ENCODE data around the gene MPDU1. TPM values are rescaled to one million over a fixed set of nuclear protein-coding genes. Genes with fewer than 3 reads are reported as not detected.

Gene MPDU1
- total RNA-seq, 2 experiments from 2014 or later: 51.7 to 77.0 TPM

DNA sequence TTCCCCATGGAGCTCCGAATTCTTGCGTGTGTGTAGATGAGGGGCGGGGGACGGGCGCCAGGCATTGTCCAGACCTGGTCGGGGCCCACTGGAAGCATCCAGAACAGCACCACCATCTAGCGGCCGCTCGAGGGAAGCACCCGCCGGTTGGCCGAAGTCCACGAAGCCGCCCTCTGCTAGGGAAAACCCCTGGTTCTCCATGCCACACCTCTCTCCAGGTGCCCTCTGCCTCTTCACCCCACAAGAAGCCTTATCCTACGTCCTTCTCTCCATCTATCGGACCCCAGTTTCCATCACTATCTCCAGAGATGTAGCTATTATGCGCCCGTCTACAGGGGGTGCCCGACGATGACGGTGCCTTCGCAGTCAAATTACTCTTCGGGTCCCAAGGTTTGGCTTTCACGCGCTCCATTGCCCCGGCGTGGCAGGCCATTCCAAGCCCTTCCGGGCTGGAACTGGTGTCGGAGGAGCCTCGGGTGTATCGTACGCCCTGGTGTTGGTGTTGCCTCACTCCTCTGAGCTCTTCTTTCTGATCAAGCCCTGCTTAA, 22.6 kb upstream of the MPDU1 start:
- Mint-ChIP-seq H3K9me3 (ENCODE audit: low read depth) (no peaks in the 10 kb centered on the region), H3K36me3 (ENCODE audit: low read depth) (peaks cover 22% of the 10 kb centered on the region), H3K27me3 (no peaks in the 10 kb centered on the region), H3K27ac (peak overlapping the region; percentile 87), H3K4me1 (peaks cover 46% of the 10 kb centered on the region), H3K4me3 (peak overlapping the region; percentile 79)
- peak; percentile 75 for ATAC-seq
- intact Hi-C loops (cut with DNase I, micrococcal nuclease): loop anchor here (1.0 to 2.0 kb wide), 19 partner anchors 11 to 309 kb away; partner anchors contain the start of genes EIF5A (in 1 of the 2), ELP5 (in 1 of the 2), MPDU1 (in 1 of the 2) and NEURL4 (in 1 of the 2)
- ChIA-PET CTCF (interaction anchor here (0.6 to 3.1 kb wide), 47 partner anchors 9 to 517 kb away, joined by 3 to 70 read pairs (median 6); partner anchors contain the start of genes CD68, FXR2, MPDU1 and SAT2), POLR2A (interaction anchor here (0.6 to 1.5 kb wide), 8 partner anchors 11 to 204 kb away, joined by 3 to 5 read pairs (median 4); partner anchors contain the start of genes MPDU1 and POLR2A)
- peak; percentile 92 for DNase-seq

- H3K4me1 Mint-ChIP-seq: peaks cover 46% of the 10 kb centered on the region
- peak within 1 kb of the TSS; percentile 90 for H3K27ac Mint-ChIP-seq
- peak within 1 kb of the TSS; percentile 79 for H3K4me3 Mint-ChIP-seq
- H3K36me3 Mint-ChIP-seq (ENCODE audit: low read depth): peaks cover 26% of the 10 kb centered on the region
- ChIA-PET CTCF (interaction anchor here (0.6 to 3.1 kb wide), 25 partner anchors 9 to 207 kb away, joined by 3 to 70 read pairs (median 7); partner anchors contain the start of genes CD68, MPDU1, TMEM95 and TP53), POLR2A (interaction anchor here (1.3 kb wide), 1 partner anchor 22 kb away, joined by 5 read pairs; the partner anchor contains the start of gene MPDU1)
- peak; percentile 86 for ATAC-seq
- peak; percentile 95 for DNase-seq
- intact Hi-C loops (cut with DNase I, micrococcal nuclease): loop anchor here (1.0 to 2.0 kb wide), 19 partner anchors 11 to 309 kb away; partner anchors contain the start of genes EIF5A (in 1 of the 2), ELP5 (in 1 of the 2), MPDU1 (in 1 of the 2) and NEURL4 (in 1 of the 2)
- H3K27me3 Mint-ChIP-seq: no peaks in the 10 kb centered on the region
- H3K9me3 Mint-ChIP-seq (ENCODE audit: low read depth): no peaks in the 10 kb centered on the region
Observed at GRCh38 chr17:7561589-7562207, 22.0 kb upstream of the MPDU1 start, which contains the start of gene SENP3. TSS of gene SENP3 (plus strand) at chr17:7561919. CDS start at chr17:7563077, 1,158 bp downstream.

- peaks cover 30% of the 10 kb centered on the region for H3K36me3 Mint-ChIP-seq (ENCODE audit: low read depth)
- H3K4me1 Mint-ChIP-seq: peaks cover 46% of the 10 kb centered on the region
- intact Hi-C loops (cut with DNase I, micrococcal nuclease): no loop called here
- H3K4me3 Mint-ChIP-seq: peak overlapping the region; percentile 79
- POLR2A ChIA-PET: interaction anchor here (0.6 kb wide), 2 partner anchors 125 to 246 kb away, joined by 3 read pairs; no protein-coding TSS in a partner anchor
- no peaks in the 10 kb centered on the region for H3K27me3 Mint-ChIP-seq
- DNase-seq (peak; percentile 49), ATAC-seq (peak; percentile 7)
- CTCF ChIA-PET: interaction anchor here (0.6 to 3.1 kb wide), 5 partner anchors 8 to 110 kb away, joined by 3 to 26 read pairs (median 6); no protein-coding TSS in a partner anchor
- H3K9me3 Mint-ChIP-seq (ENCODE audit: low read depth): no peaks in the 10 kb centered on the region
- H3K27ac Mint-ChIP-seq: peak overlapping the region; percentile 90
Observed at GRCh38 chr17:7562208-7562605, 21.4 kb upstream of the MPDU1 start.

DNA sequence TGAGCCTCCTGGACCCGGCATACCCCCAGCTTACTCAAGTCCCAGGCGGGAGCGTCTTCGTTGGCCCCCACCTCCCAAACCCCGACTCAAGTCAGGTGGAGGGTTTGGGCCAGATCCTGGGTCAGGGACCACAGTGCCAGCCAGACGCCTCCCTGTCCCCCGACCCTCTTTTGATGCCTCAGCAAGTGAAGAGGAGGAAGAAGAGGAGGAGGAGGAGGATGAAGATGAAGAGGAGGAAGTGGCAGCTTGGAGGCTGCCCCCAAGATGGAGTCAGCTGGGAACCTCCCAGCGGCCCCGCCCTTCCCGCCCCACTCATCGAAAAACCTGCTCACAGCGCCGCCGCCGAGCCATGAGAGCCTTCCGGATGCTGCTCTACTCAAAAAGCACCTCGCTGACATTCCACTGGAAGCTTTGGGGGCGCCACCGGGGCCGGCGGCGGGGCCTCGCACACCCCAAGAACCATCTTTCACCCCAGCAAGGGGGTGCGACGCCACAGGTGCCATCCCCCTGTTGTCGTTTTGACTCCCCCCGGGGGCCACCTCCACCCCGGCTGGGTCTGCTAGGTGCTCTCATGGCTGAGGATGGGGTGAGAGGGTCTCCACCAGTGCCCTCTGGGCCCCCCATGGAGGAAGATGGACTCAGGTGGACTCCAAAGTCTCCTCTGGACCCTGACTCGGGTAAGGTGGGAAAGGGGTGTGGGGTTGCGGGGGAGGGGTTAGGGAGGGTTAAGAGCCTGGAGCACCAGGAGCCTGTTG, 20.4 kb upstream of the MPDU1 start:
- H3K27ac Mint-ChIP-seq: peak overlapping the region; percentile 90
- ATAC-seq (no peak), DNase-seq (no peak)
- ChIA-PET CTCF (no interaction called here), POLR2A (interaction anchor here (0.8 kb wide), 1 partner anchor 13 kb away, joined by 3 read pairs; no protein-coding TSS in a partner anchor)
- intact Hi-C loops (cut with DNase I, micrococcal nuclease): no loop called here
- H3K9me3 Mint-ChIP-seq (ENCODE audit: low read depth): no peaks in the 10 kb centered on the region
- no peaks in the 10 kb centered on the region for H3K27me3 Mint-ChIP-seq
- peaks cover 44% of the 10 kb centered on the region for H3K4me1 Mint-ChIP-seq
- peaks cover 35% of the 10 kb centered on the region for H3K36me3 Mint-ChIP-seq (ENCODE audit: low read depth)
- H3K4me3 Mint-ChIP-seq: peak overlapping the region; percentile 79

GRCh38 chr17:7569571-7569970, 14.1 kb upstream of the MPDU1 start:
- peaks cover 65% of the 10 kb centered on the region for H3K36me3 Mint-ChIP-seq (ENCODE audit: low read depth)
- H3K27ac Mint-ChIP-seq: no peak overlapping the region
- POLR2A ChIA-PET: no interaction called here

GRCh38 chr17:7570351-7570750, 13.3 kb upstream of the MPDU1 start:
- ATAC-seq: no peak
- ChIA-PET CTCF (interaction anchor here (0.6 to 3.2 kb wide), 2 partner anchors 9 to 214 kb away, joined by 3 to 25 read pairs; partner anchors contain the start of gene SENP3), POLR2A (interaction anchor here (0.6 to 1.6 kb wide), 3 partner anchors 13 to 313 kb away, joined by 3 to 4 read pairs (median 3); partner anchors contain the start of gene MPDU1)
- intact Hi-C loops (cut with DNase I, micrococcal nuclease): loop anchor here (5.0 to 10.0 kb wide), 4 partner anchors 318 to 584 kb away; partner anchors contain the start of genes PER1 (in 2 of the 2), CTDNEP1 (in 1 of the 2), ELP5 (in 1 of the 2) and SLC16A11 (in 1 of the 2)
- Mint-ChIP-seq H3K9me3 (ENCODE audit: low read depth) (no peaks in the 10 kb centered on the region), H3K27me3 (no peaks in the 10 kb centered on the region), H3K27ac (peak overlapping the region; percentile 58), H3K36me3 (ENCODE audit: low read depth) (peaks cover 67% of the 10 kb centered on the region), H3K4me3 (no peak overlapping the region), H3K4me1 (peaks cover 29% of the 10 kb centered on the region)
- no peak for DNase-seq

More at GRCh38 chr17:7569571-7569970, 14.1 kb upstream of the MPDU1 start:
- ATAC-seq (no peak), DNase-seq (no peak)
- intact Hi-C loops (cut with DNase I, micrococcal nuclease): no loop called here
- Mint-ChIP-seq H3K9me3 (ENCODE audit: low read depth) (no peaks in the 10 kb centered on the region), H3K4me1 (peaks cover 24% of the 10 kb centered on the region), H3K27me3 (no peaks in the 10 kb centered on the region), H3K4me3 (no peak overlapping the region)
- CTCF ChIA-PET: interaction anchor here (0.6 to 3.2 kb wide), 4 partner anchors 9 to 255 kb away, joined by 3 to 25 read pairs (median 3); partner anchors contain the start of gene SENP3

DNA sequence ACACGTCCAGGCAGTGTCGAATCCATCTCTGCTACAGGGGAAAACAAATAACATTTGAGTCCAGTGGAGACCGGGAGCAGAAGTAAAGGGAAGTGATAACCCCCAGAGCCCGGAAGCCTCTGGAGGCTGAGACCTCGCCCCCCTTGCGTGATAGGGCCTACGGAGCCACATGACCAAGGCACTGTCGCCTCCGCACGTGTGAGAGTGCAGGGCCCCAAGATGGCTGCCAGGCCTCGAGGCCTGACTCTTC, 11.4 kb upstream of the MPDU1 start:
- intact Hi-C loops (cut with DNase I, micrococcal nuclease): loop anchor here (1.0 to 10.0 kb wide), 19 partner anchors 11 to 583 kb away; partner anchors contain the start of genes EIF5A (in 2 of the 2), ELP5 (in 2 of the 2), FXR2 (in 2 of the 2) and MPDU1 (in 2 of the 2)
- DNase-seq (no peak), ATAC-seq (no peak)
- H3K36me3 Mint-ChIP-seq (ENCODE audit: low read depth): peaks cover 74% of the 10 kb centered on the region
- H3K4me1 Mint-ChIP-seq: peaks cover 48% of the 10 kb centered on the region
- H3K27me3 Mint-ChIP-seq: no peaks in the 10 kb centered on the region
- H3K27ac Mint-ChIP-seq: peak overlapping the region; percentile 99
- H3K9me3 Mint-ChIP-seq (ENCODE audit: low read depth): no peaks in the 10 kb centered on the region
- ChIA-PET POLR2A (interaction anchor here (2.6 kb wide), 1 partner anchor 12 kb away, joined by 43 read pairs; the partner anchor contains the start of gene MPDU1), CTCF (interaction anchor here (1.3 to 3.2 kb wide), 2 partner anchors 11 to 116 kb away, joined by 5 to 25 read pairs; partner anchors contain the start of genes SENP3 and WRAP53)
- H3K4me3 Mint-ChIP-seq: peak overlapping the region; percentile 94

DNA sequence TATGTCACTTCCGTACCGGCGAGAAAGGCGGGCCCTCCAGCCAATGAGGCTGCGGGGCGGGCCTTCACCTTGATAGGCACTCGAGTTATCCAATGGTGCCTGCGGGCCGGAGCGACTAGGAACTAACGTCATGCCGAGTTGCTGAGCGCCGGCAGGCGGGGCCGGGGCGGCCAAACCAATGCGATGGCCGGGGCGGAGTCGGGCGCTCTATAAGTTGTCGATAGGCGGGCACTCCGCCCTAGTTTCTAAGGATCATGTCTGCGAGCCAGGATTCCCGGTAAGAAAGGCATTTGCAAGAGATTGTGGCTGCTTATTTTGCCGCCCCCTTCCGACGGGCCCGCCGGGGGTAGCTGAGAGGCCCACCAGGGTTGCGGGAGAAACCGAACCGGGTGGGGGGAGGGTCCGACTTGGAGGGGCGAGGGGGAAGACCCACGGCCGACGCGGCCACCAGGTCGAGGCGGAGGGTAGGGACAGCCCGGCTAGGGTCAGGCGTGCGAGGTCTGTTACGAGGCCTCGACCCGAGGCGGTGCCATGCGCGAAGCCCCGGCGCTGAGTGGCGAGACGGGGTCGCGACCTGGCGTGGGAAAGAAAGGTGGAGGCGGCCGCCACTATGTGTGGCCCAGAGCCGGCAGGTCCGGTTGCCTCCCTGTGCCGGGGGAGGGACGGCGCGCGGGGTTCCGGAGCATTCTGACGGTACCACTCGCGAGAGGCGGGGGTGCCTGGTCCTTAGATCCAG, 10.9 kb upstream of the MPDU1 start:
- CTCF ChIA-PET: no interaction called here
- Mint-ChIP-seq H3K27me3 (no peaks in the 10 kb centered on the region), H3K27ac (peak overlapping the region; percentile 99), H3K9me3 (ENCODE audit: low read depth) (no peaks in the 10 kb centered on the region), H3K4me1 (peaks cover 51% of the 10 kb centered on the region), H3K4me3 (peak overlapping the region; percentile 94), H3K36me3 (ENCODE audit: low read depth) (peaks cover 75% of the 10 kb centered on the region)
- POLR2A ChIA-PET: interaction anchor here (1.0 to 2.6 kb wide), 4 partner anchors 11 to 169 kb away, joined by 3 to 43 read pairs (median 12); partner anchors contain the start of genes MPDU1, TMEM102, TMEM256 and TP53
- DNase-seq: peak; percentile 100
- intact Hi-C loops (cut with DNase I, micrococcal nuclease): loop anchor here (1.0 to 10.0 kb wide), 22 partner anchors 11 to 582 kb away; partner anchors contain the start of genes EIF5A (in 2 of the 2), ELP5 (in 2 of the 2), FXR2 (in 2 of the 2) and MPDU1 (in 2 of the 2)
- peak; percentile 92 for ATAC-seq

- intact Hi-C loops (cut with DNase I, micrococcal nuclease): loop anchor here (1.0 to 10.0 kb wide), 11 partner anchors 41 to 581 kb away; partner anchors contain the start of genes PER1 (in 2 of the 2), CTDNEP1 (in 1 of the 2), ELP5 (in 1 of the 2) and FXR2 (in 1 of the 2)
- H3K27me3 Mint-ChIP-seq: no peaks in the 10 kb centered on the region
- peak; percentile 96 for DNase-seq
- CTCF ChIA-PET: interaction anchor here (0.7 to 1.8 kb wide), 3 partner anchors 10 to 59 kb away, joined by 3 to 10 read pairs (median 4); partner anchors contain the start of gene MPDU1
- H3K4me1 Mint-ChIP-seq: peaks cover 58% of the 10 kb centered on the region
- ATAC-seq: peak; percentile 36
- peaks cover 82% of the 10 kb centered on the region for H3K36me3 Mint-ChIP-seq (ENCODE audit: low read depth)
- peak overlapping the region; percentile 99 for H3K27ac Mint-ChIP-seq
- POLR2A ChIA-PET: interaction anchor here (0.7 to 2.6 kb wide), 7 partner anchors 11 to 244 kb away, joined by 3 to 43 read pairs (median 6); partner anchors contain the start of genes MPDU1, NEURL4, TMEM102 and TMEM256
- no peaks in the 10 kb centered on the region for H3K9me3 Mint-ChIP-seq (ENCODE audit: low read depth)
- peak overlapping the region; percentile 94 for H3K4me3 Mint-ChIP-seq
Observed at GRCh38 chr17:7573324-7574080, 10.2 kb upstream of the MPDU1 start.
